ENCODE results near the gene ODAD3. TPM values are rescaled to one million over a fixed set of nuclear protein-coding genes. Genes with fewer than 3 reads are reported as not detected.

The ODAD3 gene
- total RNA-seq, 1 donor from 2014 or later: not detected

DNA sequence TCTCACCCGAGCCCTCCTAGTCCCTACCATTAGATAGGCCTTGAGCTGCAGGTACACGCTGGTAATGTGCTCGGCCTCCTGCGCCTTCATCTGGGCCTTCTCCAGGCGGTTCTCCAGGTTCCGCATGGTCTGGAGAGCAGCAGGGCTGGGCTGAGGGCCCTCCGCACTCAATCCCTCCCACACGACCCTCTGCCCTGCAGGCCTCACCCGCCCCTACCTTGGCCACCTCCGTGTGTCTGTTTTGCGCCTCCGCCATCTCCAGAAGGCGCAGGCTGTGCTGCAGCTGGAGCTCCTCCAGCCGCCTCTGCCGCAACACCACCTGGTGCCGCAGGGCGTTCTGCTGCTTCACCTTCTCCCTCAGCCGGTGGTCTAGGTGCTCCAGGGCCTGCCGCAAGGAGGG is 8.3 kb downstream of the ODAD3 start:
- DNase-seq (ENCODE audit: low read depth) (no peak), FAIRE-seq (no peak)
- peaks cover 6% of the 10 kb centered on the region for H3K27me3 ChIP-seq (ENCODE audit: control insufficient read depth, insufficient read depth, low read length)
- no peak overlapping the region for H3K4me3 ChIP-seq (ENCODE audit: low read depth, low read length)
- no peaks in the 10 kb centered on the region for H3K36me3 ChIP-seq (ENCODE audit: control insufficient read depth, insufficient read depth, low read length)
- TF ChIP-seq, protein P1, sequence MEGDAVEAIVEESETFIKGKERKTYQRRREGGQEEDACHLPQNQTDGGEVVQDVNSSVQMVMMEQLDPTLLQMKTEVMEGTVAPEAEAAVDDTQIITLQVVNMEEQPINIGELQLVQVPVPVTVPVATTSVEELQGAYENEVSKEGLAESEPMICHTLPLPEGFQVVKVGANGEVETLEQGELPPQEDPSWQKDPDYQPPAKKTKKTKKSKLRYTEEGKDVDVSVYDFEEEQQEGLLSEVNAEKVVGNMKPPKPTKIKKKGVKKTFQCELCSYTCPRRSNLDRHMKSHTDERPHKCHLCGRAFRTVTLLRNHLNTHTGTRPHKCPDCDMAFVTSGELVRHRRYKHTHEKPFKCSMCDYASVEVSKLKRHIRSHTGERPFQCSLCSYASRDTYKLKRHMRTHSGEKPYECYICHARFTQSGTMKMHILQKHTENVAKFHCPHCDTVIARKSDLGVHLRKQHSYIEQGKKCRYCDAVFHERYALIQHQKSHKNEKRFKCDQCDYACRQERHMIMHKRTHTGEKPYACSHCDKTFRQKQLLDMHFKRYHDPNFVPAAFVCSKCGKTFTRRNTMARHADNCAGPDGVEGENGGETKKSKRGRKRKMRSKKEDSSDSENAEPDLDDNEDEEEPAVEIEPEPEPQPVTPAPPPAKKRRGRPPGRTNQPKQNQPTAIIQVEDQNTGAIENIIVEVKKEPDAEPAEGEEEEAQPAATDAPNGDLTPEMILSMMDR (IDR thresholded peaks at IDR 0.05; ENCODE audit: insufficient read depth, low read length, severe bottlenecking): no peak

DNA sequence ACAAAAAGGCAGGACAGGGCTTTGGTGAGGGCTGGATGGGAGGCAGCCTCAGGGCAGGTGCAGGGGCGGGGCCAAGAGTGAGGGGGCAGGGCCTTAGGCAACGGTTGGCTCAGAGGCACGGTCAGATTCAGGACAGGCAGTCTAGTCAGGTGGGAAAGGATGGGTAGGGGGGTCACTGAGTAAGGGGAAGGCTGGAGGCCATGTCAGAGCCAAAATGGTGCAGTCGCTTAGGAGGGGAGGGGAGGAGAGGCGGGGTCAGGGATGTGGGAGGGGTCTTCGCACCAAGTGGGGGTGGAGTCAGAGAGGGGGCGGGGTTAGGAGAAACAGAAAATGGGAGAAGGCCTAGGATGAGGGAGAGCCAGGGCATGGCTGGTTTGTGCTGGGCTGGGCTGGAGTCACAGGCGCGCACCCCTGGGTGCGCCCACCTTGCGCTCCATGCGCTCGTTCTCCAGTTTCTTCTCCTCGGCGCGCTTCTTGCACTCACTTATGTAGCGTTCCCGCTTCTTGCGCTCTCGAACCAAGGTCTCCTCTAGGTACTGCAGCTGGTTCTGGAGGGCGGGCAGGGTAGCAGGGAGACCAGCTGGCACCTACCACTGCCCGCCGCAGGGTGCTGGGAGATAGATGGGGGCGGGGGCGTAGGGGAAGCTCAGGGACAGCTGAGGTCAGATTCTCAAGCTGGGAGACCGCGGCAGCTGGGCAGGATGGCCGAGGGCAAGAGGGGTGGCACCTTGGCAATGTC is 9.0 kb downstream of the ODAD3 start:
- no peak for FAIRE-seq
- DNase-seq (ENCODE audit: low read depth): no peak
- H3K36me3 ChIP-seq (ENCODE audit: control insufficient read depth, insufficient read depth, low read length): no peaks in the 10 kb centered on the region
- no peak overlapping the region for H3K4me3 ChIP-seq (ENCODE audit: low read depth, low read length)
- TF ChIP-seq, protein P1 (IDR thresholded peaks at IDR 0.05; ENCODE audit: insufficient read depth, low read length, severe bottlenecking): no peak
- peaks cover 6% of the 10 kb centered on the region for H3K27me3 ChIP-seq (ENCODE audit: control insufficient read depth, insufficient read depth, low read length)

DNA sequence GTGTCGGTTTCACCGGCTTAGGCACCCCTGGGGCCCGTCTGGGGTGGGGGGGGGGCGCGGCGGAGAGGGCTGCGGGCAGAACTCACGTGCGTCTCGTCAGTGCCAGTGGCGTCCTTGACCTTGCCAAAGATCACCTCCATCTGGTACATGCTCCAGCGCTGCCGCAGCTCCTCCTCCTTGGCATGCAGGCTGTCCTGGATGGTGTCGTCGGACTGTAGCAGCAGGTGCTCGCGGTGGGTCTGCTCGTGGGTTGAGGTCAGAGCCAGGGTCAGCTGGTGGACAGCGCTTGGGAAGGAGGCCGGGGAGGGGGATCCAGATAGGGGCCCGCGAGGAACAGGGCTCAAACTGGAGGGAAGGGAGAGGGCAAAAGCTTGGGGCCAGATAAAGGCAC is 11.1 kb downstream of the ODAD3 start:
- peaks cover 11% of the 10 kb centered on the region for H3K27me3 ChIP-seq (ENCODE audit: control insufficient read depth, insufficient read depth, low read length)
- FAIRE-seq: no peak

DNA sequence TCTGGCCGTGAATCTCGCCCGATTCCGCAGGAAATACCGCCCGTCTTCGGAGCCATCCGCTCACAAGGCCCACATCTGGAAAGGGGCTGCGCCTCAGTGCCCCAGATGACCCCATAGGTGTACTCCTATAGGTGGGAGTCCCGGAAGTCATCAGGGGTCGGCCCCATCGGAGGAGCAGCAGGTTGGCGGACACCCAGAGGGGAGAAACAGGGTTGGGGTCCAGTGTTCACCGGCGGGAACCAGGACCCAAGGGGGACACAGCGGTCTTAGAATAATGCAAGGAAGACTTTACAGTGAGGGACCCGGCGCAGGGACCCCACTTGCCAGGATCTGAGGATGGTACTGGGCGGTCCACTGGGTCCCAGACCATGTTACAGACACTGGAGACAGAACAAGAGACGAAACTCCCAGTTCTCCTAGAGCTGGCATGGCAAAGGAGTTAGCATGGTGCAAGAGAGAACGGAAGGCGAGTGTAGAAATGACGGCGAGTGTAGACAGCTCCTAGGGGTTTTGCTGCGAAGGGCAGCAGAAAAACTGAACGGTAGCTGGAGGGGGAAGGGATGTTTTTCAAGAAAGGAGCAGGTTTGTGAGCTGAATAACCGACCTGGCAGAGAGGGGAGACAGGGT is 11.6 kb downstream of the ODAD3 start:
- no peak overlapping the region for H3K4me3 ChIP-seq (ENCODE audit: low read depth, low read length)
- FAIRE-seq: no peak
- no peaks in the 10 kb centered on the region for H3K36me3 ChIP-seq (ENCODE audit: control insufficient read depth, insufficient read depth, low read length)
- peaks cover 12% of the 10 kb centered on the region for H3K27me3 ChIP-seq (ENCODE audit: control insufficient read depth, insufficient read depth, low read length)
- DNase-seq (ENCODE audit: low read depth): no peak
- TF ChIP-seq, protein P1 (IDR thresholded peaks at IDR 0.05; ENCODE audit: insufficient read depth, low read length, severe bottlenecking): no peak

More for the DNA sequence above, 11.1 kb downstream of the ODAD3 start:
- TF ChIP-seq, protein P1 (IDR thresholded peaks at IDR 0.05; ENCODE audit: insufficient read depth, low read length, severe bottlenecking): no peak
- Histone ChIP-seq H3K36me3 (ENCODE audit: control insufficient read depth, insufficient read depth, low read length) (no peaks in the 10 kb centered on the region), H3K4me3 (ENCODE audit: low read depth, low read length) (no peak overlapping the region)
- no peak for DNase-seq (ENCODE audit: low read depth)

DNA sequence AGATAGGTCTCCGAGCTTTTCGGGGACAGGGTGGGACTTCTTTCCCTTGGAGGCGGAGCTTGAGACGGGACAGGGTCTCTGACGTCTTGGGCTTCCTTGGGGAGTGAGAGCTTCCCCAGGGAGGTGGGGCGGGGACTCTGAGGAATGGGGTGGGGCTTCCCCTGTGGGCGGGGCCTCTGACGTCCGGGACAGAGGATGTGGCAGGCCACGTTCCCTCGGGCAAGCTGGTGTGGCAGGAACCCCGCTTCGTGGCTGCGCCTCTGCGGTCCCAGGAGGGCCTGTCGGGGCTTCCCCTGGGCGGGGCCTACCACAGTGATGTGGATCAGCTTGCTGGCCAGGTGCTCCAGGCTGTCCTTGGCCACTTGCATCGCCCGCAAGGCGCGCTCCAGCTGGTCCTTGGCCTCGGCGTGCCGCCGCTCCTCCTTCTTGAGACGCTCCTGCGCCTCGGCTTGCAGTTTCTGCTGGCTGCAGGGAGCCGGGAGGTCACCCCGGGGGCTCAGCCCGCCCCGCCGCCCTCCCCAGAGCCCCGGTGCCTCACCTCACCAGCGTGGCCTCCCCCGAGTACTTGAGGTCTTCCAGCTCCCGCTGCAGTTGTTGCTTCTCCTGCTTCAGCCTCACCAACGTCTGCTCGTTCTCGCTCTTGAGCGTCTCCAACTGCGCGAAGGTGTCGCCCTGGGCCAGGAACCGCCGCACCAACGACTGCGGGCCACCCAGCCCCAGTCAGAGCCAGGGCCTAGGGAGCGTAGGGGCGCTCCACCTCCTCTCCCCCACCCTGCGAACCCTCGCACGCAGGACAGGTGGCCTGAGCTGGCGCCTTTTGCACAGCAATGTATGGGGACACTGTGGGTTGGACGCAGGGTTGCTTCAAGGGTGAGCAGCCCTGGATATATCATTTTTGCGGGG is 12.5 kb downstream of the ODAD3 start:
- no peak for FAIRE-seq
- Histone ChIP-seq H3K36me3 (ENCODE audit: control insufficient read depth, insufficient read depth, low read length) (no peaks in the 10 kb centered on the region), H3K4me3 (ENCODE audit: low read depth, low read length) (peak overlapping the region; percentile 9), H3K27me3 (ENCODE audit: control insufficient read depth, insufficient read depth, low read length) (peaks cover 12% of the 10 kb centered on the region)
- DNase-seq (ENCODE audit: low read depth): peak; percentile 85
- TF ChIP-seq, protein P1 (IDR thresholded peaks at IDR 0.05; ENCODE audit: insufficient read depth, low read length, severe bottlenecking): no peak
